Kidney (tissue), 22 donors: Measurements from ENCODE around the gene EPHA5. TPM values are rescaled to one million over a fixed set of nuclear protein-coding genes. Genes with fewer than 3 reads are reported as not detected.

Experiments
- DNase-seq, 5 donors: peaks; one replicate each; pipeline ENCODE4 v3.0.0-alpha.2; 2013 to 2020
- FAIRE-seq: peaks from 2 replicates; lab custom pipeline; 2012; peaks lifted over from hg19 to GRCh38; lab: Jason Lieb, UNC
- H3K27ac ChIP-seq, 2 donors: one replicate each; pipeline ENCODE4 v1.7.0; 2013; ENCODE audit warnings: low read depth in 2 of 2, low read length in 2 of 2, inconsistent platforms in 1 of 2
- H3K27me3 ChIP-seq: one replicate; pipeline ENCODE4 v1.7.1; 2013; ENCODE audit warnings: low read length, inconsistent platforms; ENCODE audit not compliant: control insufficient read depth, insufficient read depth
- H3K36me3 ChIP-seq, 3 donors: one replicate each; pipeline versions ENCODE4 v1.7.0 to v1.7.1; 2013; ENCODE audit warnings: low read length in 3 of 3, control low read depth in 1 of 3, inconsistent platforms in 1 of 3; ENCODE audit not compliant: insufficient read depth in 3 of 3, control insufficient read depth in 2 of 3
- H3K4me1 ChIP-seq, 3 donors: one replicate each; pipeline versions ENCODE4 v1.7.0 to v1.7.1; 2013; ENCODE audit warnings: low read length in 3 of 3, inconsistent platforms in 1 of 3, low read depth in 1 of 3; ENCODE audit not compliant: control insufficient read depth in 2 of 3, insufficient read depth in 2 of 3
- H3K4me3 ChIP-seq, 3 donors: one replicate each; pipeline versions ENCODE4 v1.7.0 to v1.8.1; 2013; ENCODE audit warnings: low read length in 3 of 3, control low read depth in 1 of 3, inconsistent platforms in 1 of 3
- H3K9ac ChIP-seq, 3 donors: one replicate each; pipeline versions ENCODE4 v1.7.0 to v1.7.1; 2013; ENCODE audit warnings: low read length in 3 of 3, control low read depth in 1 of 3, inconsistent platforms in 1 of 3
- H3K9me3 ChIP-seq, 3 donors: one replicate each; pipeline versions ENCODE4 v1.7.0 to v1.7.1; 2013; ENCODE audit warnings: low read length in 3 of 3, control low read depth in 1 of 3, inconsistent platforms in 1 of 3; ENCODE audit not compliant: control insufficient read depth in 2 of 3, insufficient read depth in 1 of 3
- CTCF ChIP-seq: IDR thresholded peaks from 3 replicates; pipeline ENCODE4 v1.5.1; 2012; ENCODE audit warnings: mild to moderate bottlenecking, moderate library complexity, borderline replicate concordance; ENCODE audit not compliant: insufficient read depth; ENCODE audit errors: extremely low read depth
- intact Hi-C: fragments of 100-400 bp; cut with DNase I; formaldehyde crosslinking; loops from one replicate; pipeline ENCODE4 v1.11.1; 2022
- long read RNA-seq, 10 donors: library from polyadenylated mRNA in 1 of 10; unstranded in 1 of 10; transcript quantifications; one replicate each; pipeline ENCODE4 v2.0.0 and lab custom pipeline, GENCODE V29; 2021 to 2026
- polyA plus RNA-seq: library from polyadenylated mRNA; stranded (reverse); fragments of 350-450 nt; fragmentation: Illumina TruSeq; extraction: RNeasy Lipid Tissue Mini Kit (QIAGEN cat#74804); gene quantifications from one replicate; pipeline ENCODE4 v1.2.3, GENCODE V29; 2014; ENCODE audit warnings: low read depth, low replicate concordance; ENCODE audit not compliant: insufficient read depth
- total RNA-seq: library from RNA; stranded (reverse); fragmentation: NEBNext Ultra II Directional; extraction: Animal tissue kit (Norgen Biotek cat#: 25700); gene quantifications from one replicate; pipeline ENCODE4 v1.2.1, GENCODE V29; 2021
- donor health status: control.
- donor health status: control.
- donor health status: control.
- donor health status: control.
- donor health status: control.
- donor health status: DM: yes; HTN: yes; CAD: no.
- donor health status: Normal renal cell carcinoma (clear cell type).

The EPHA5 gene
- total RNA-seq (0.22 TPM), polyA plus RNA-seq (not detected)
- long read RNA-seq, donor 1, result 0 reads
- long read RNA-seq, donor 2, partial matches to known transcripts, result 14 of 14 reads
- long read RNA-seq, donor 2, other reads (novel, unspliced or antisense), result 0 of 14 reads
- long read RNA-seq, donor 3, partial matches to known transcripts, result 27 of 27 reads
- long read RNA-seq, donor 3, other reads (novel, unspliced or antisense), result 0 of 27 reads
- long read RNA-seq, donor 4, result 0 reads
- long read RNA-seq, donor 5, result 0 reads
- long read RNA-seq, donor 6, result 0 reads
- long read RNA-seq, donor 7, result 0 reads
- long read RNA-seq, donor 8, partial matches to known transcripts, result 28 of 28 reads
- long read RNA-seq, donor 8, other reads (novel, unspliced or antisense), result 0 of 28 reads
- long read RNA-seq, donor 9, result 0 reads
- long read RNA-seq, donor 10, partial matches to known transcripts, result 33 of 33 reads
- long read RNA-seq, donor 10, other reads (novel, unspliced or antisense), result 0 of 33 reads

GRCh38 chr4:65670331-65671031, at the start of gene EPHA5:
Gene EPHA5, minus strand, starts transcription at chr4:65670489. Its CDS starts 747 bp downstream, at chr4:65669742.
- peaks cover 45% of the 10 kb centered on the region for H3K27me3 ChIP-seq
- TF ChIP-seq CTCF, result no peak
- H3K4me3 ChIP-seq, result peak within 1 kb of the TSS; percentile 20 to 53 (median 33)
- DNase-seq, result peak; percentile 78 to 91 (median 89)
- intact Hi-C loops, result no loop called here
- no peak within 1 kb of the TSS for H3K27ac ChIP-seq
- no peaks in the 10 kb centered on the region for H3K36me3 ChIP-seq
- H3K9me3 ChIP-seq, result no peaks in the 10 kb centered on the region
- FAIRE-seq, result no peak
- peaks cover 0 to 8% (median 4%) of the 10 kb centered on the region in 3 donors for H3K4me1 ChIP-seq
- H3K9ac ChIP-seq, result peak within 1 kb of the TSS in 1 of 3 donors; percentile 13

- Histone ChIP-seq H3K9me3 (peaks cover 0 to 3% (median 0%) of the 10 kb centered on the region in 3 donors), H3K9ac (no peak overlapping the region), H3K4me3 (no peak overlapping the region), H3K4me1 (no peaks in the 10 kb centered on the region), H3K36me3 (no peaks in the 10 kb centered on the region), H3K27ac (no peak overlapping the region), H3K27me3 (no peaks in the 10 kb centered on the region)
- intact Hi-C loops, result no loop called here
- DNase-seq (no peak), FAIRE-seq (no peak)
- no peak for TF ChIP-seq CTCF
Observed at GRCh38 chr4:65719635-65720034, 49.3 kb upstream of the EPHA5 start.

- intact Hi-C loops, result no loop called here
- H3K36me3 ChIP-seq, result no peaks in the 10 kb centered on the region
- H3K27me3 ChIP-seq, result no peaks in the 10 kb centered on the region
- no peak overlapping the region for H3K9ac ChIP-seq
- H3K4me3 ChIP-seq, result no peak overlapping the region
- H3K4me1 ChIP-seq, result no peaks in the 10 kb centered on the region
- H3K9me3 ChIP-seq, result no peaks in the 10 kb centered on the region
- H3K27ac ChIP-seq, result no peak overlapping the region
- FAIRE-seq, result no peak
- no peak for DNase-seq
- TF ChIP-seq CTCF, result no peak
Observed at GRCh38 chr4:65698631-65699030, 28.3 kb upstream of the EPHA5 start.
